Osteocyte (in vitro differentiated cells): Measurements from ENCODE around the gene MCF2. TPM values are rescaled to one million over a fixed set of nuclear protein-coding genes. Genes with fewer than 3 reads are reported as not detected.

ENCODE experiments used
- DNase-seq: peaks from one replicate; pipeline ENCODE4 v3.0.0; 2021; ENCODE audit warnings: mixed read lengths; ENCODE audit not compliant: unreplicated experiment; ENCODE audit errors: extremely low spot score
- H3K27ac Mint-ChIP-seq: one replicate; pipeline ENCODE4 v1.8.0; 2021; ENCODE audit warnings: mild to moderate bottlenecking, mixed read lengths; ENCODE audit not compliant: unreplicated experiment
- H3K27me3 Mint-ChIP-seq: one replicate; pipeline ENCODE4 v1.8.0; 2021; ENCODE audit warnings: mixed read lengths; ENCODE audit not compliant: unreplicated experiment
- H3K36me3 Mint-ChIP-seq: one replicate; pipeline ENCODE4 v1.8.0; 2021; ENCODE audit warnings: mixed read lengths; ENCODE audit not compliant: unreplicated experiment
- H3K4me1 Mint-ChIP-seq: one replicate; pipeline ENCODE4 v1.8.0; 2021; ENCODE audit warnings: mixed read lengths; ENCODE audit not compliant: unreplicated experiment
- H3K4me3 Mint-ChIP-seq: one replicate; pipeline ENCODE4 v1.8.0; 2021; ENCODE audit warnings: mild to moderate bottlenecking, moderate library complexity, mixed read lengths; ENCODE audit not compliant: unreplicated experiment
- H3K9me3 Mint-ChIP-seq: one replicate; pipeline ENCODE4 v1.8.0; 2021; ENCODE audit warnings: mixed read lengths; ENCODE audit not compliant: unreplicated experiment
- total RNA-seq: library from RNA; stranded (reverse); gene quantifications from 2 replicates; pipeline ENCODE4 v1.2.1, GENCODE V29; 2021
- TF ChIP-seq, protein P1 (sequence below): fragments of 200-600 bp; sonication (generic); IDR thresholded peaks from 2 replicates; pipeline ENCODE4 v1.5.0; 2021; ENCODE audit warnings: antibody characterized with exemption, mild to moderate bottlenecking, moderate library complexity

The MCF2 gene
- total RNA-seq, 1 donor from 2014 or later = not detected

DNA sequence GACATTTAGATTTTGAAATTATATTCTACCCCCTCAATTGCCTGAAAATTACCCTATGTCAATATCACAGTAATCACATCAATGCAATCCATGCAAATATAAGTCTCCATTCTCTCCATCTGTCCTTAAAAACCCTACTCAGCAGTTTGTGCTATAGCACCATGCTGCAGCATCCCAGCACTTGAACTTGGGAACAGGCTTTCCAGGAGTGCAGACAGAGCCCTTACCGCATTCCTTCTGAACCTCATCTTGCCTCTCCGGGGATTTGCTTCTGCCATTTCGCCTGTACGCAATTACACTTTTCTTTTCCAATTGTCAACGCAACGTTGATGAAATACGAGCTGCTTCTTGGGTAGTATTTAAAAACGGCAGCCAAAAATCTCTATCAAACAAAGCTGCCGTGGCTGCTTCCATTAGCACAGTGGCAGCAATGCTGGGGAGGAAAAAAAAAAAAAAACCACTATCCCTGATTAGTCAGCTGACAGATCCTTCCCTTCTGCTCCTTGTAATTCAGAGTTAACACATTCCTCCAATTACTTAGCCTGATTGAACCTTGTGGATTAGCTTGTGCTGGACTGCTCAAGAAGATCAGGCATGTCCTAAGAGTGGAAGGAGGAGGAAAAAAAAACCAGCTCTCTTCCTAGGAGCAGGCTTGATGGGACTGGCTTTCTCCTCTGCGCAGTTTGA, 65.6 kb downstream of the MCF2 start:
- H3K27ac Mint-ChIP-seq = no peak overlapping the region
- peaks cover 17% of the 10 kb centered on the region for H3K27me3 Mint-ChIP-seq
- no peaks in the 10 kb centered on the region for H3K4me1 Mint-ChIP-seq
- peaks cover 16% of the 10 kb centered on the region for H3K9me3 Mint-ChIP-seq
- no peaks in the 10 kb centered on the region for H3K36me3 Mint-ChIP-seq
- no peak overlapping the region for H3K4me3 Mint-ChIP-seq
- DNase-seq = no peak
- TF ChIP-seq, protein P1, sequence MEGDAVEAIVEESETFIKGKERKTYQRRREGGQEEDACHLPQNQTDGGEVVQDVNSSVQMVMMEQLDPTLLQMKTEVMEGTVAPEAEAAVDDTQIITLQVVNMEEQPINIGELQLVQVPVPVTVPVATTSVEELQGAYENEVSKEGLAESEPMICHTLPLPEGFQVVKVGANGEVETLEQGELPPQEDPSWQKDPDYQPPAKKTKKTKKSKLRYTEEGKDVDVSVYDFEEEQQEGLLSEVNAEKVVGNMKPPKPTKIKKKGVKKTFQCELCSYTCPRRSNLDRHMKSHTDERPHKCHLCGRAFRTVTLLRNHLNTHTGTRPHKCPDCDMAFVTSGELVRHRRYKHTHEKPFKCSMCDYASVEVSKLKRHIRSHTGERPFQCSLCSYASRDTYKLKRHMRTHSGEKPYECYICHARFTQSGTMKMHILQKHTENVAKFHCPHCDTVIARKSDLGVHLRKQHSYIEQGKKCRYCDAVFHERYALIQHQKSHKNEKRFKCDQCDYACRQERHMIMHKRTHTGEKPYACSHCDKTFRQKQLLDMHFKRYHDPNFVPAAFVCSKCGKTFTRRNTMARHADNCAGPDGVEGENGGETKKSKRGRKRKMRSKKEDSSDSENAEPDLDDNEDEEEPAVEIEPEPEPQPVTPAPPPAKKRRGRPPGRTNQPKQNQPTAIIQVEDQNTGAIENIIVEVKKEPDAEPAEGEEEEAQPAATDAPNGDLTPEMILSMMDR = no peak

DNA sequence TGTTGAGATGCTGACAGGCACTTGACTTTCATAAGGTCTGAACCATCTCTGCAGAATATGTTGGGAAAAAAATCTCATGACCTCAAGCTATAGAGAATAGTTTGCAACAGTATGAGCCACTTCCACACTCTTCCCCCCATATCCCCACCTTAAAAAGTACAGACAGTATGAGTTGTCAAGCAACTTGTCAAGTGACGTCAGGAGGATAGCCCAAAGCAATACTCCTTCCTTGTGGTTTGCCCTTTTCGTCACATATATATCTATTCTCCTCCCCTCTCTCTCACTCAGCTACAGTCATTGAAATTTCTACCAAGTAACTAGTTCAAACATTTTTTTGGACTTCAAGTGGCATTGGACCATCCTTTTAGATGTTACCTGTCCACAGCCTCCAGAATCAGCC, 67.7 kb downstream of the MCF2 start:
- H3K9me3 Mint-ChIP-seq = peaks cover 9% of the 10 kb centered on the region
- DNase-seq = no peak
- H3K4me1 Mint-ChIP-seq = no peaks in the 10 kb centered on the region
- H3K27me3 Mint-ChIP-seq = peaks cover 17% of the 10 kb centered on the region
- no peaks in the 10 kb centered on the region for H3K36me3 Mint-ChIP-seq
- H3K27ac Mint-ChIP-seq = no peak overlapping the region
- H3K4me3 Mint-ChIP-seq = no peak overlapping the region
- TF ChIP-seq, protein P1 = no peak

DNA sequence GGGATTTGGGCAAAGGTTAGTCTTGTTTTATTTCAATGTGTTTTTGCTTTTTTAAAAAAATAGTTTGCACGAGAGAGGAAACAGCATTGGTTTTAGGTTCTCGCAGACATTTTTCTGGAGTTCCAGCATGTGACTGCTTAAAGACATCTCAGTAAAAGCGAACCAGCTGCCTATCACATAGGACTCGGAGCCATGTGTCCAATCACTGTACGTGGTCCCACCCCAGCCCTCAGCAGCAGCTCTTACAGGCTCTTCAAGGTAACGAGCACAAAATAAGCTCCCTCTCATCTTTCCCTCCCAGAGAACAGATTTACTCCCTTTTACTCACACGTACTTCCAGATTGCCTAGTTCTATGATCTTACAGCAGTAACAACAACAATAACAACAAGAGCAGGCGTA, 68.7 kb downstream of the MCF2 start:
- TF ChIP-seq, protein P1 = no peak
- no peak overlapping the region for H3K4me3 Mint-ChIP-seq
- no peaks in the 10 kb centered on the region for H3K4me1 Mint-ChIP-seq
- peaks cover 9% of the 10 kb centered on the region for H3K9me3 Mint-ChIP-seq
- no peaks in the 10 kb centered on the region for H3K36me3 Mint-ChIP-seq
- DNase-seq = no peak
- H3K27me3 Mint-ChIP-seq = peaks cover 17% of the 10 kb centered on the region
- no peak overlapping the region for H3K27ac Mint-ChIP-seq

DNA sequence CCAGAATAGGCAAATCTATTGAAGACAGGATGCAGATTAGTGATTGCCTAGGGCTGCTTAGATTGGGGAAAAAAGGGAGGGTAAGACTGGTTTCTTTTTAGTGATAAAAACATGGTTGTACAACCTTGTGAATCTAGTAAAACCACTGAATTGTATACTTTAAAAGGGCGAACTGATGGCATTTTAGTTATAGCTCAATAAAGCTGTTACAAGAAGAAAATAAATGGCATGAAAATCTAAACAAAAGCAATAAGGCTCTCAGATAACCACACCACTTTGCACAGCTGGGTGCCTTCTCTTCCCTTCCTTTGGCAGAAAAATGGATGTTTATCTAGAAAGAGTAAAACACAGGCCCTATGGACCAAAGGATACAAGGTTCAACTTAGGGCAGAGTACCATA, 107.9 kb downstream of the MCF2 start:
- TF ChIP-seq, protein P1 = no peak
- Mint-ChIP-seq H3K27me3 (no peaks in the 10 kb centered on the region), H3K4me3 (no peak overlapping the region), H3K27ac (no peak overlapping the region), H3K36me3 (no peaks in the 10 kb centered on the region), H3K4me1 (no peaks in the 10 kb centered on the region), H3K9me3 (peaks cover 25% of the 10 kb centered on the region)
- no peak for DNase-seq

DNA sequence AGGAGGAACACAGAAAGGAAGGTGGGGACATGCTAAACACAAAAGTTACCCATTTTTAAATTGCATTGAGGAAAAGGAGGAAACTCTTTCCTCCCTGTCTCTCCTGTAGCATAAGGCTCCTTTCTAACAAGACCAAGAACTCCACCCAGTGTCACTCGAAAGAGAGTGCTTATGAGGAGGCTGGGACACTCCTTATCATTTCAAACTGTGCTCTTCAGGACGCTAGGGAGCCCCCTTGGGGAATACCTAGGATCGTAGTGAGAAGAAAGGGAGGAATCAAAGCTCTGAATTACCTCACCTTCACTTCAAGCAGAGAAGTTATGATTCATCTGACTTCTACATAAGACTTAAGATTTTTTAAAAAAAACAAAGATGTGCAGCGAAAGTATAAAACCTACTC, 111.9 kb downstream of the MCF2 start:
- no peaks in the 10 kb centered on the region for H3K36me3 Mint-ChIP-seq
- DNase-seq = no peak
- TF ChIP-seq, protein P1 = no peak
- H3K27me3 Mint-ChIP-seq = no peaks in the 10 kb centered on the region
- H3K9me3 Mint-ChIP-seq = peaks cover 20% of the 10 kb centered on the region
- no peak overlapping the region for H3K27ac Mint-ChIP-seq
- H3K4me3 Mint-ChIP-seq = no peak overlapping the region
- H3K4me1 Mint-ChIP-seq = no peaks in the 10 kb centered on the region
